Neural cell (in vitro differentiated cells): ENCODE measurements around the gene GNB3. TPM values are rescaled to one million over a fixed set of nuclear protein-coding genes. Genes with fewer than 3 reads are reported as not detected.
A peak's percentile ranks its signal among the peaks of the same experiment; 100 is the strongest.

ENCODE experiments used
- H2AFZ ChIP-seq: fragments of 200-600, 300-800 bp; sonication (generic), shearing (Covaris generic); 2 replicates; pipeline ENCODE4 v1.6.0; 2014; ENCODE audit warnings: low read depth, mild to moderate bottlenecking, antibody characterized with exemption, low read length, moderate library complexity
- H3F3A ChIP-seq: fragments of 200-600 bp; shearing (Covaris generic); 2 replicates; pipeline ENCODE4 v1.6.1; 2016; ENCODE audit warnings: mild to moderate bottlenecking, moderate library complexity, mixed read lengths, antibody characterized with exemption, low read length; ENCODE audit not compliant: insufficient read depth, poor library complexity, severe bottlenecking
- H3K27ac ChIP-seq: fragments of 200-600, 300-800 bp; sonication (generic), shearing (Covaris generic); 2 replicates; pipeline ENCODE4 v1.5.1; 2014; ENCODE audit warnings: mild to moderate bottlenecking, low read length, moderate library complexity
- H3K27me3 ChIP-seq: fragments of 300-800, 200-600 bp; sonication (generic), shearing (Covaris generic); 2 replicates; pipeline ENCODE4 v1.6.0; 2014; ENCODE audit warnings: mild to moderate bottlenecking, low read depth, low read length, moderate library complexity; ENCODE audit not compliant: insufficient read depth
- H3K36me3 ChIP-seq: fragments of 300-800, 200-600 bp; sonication (generic), shearing (Covaris generic); 2 replicates; pipeline ENCODE4 v1.5.1; 2014; ENCODE audit warnings: mild to moderate bottlenecking, antibody characterized with exemption, low read length, moderate library complexity; ENCODE audit not compliant: insufficient read depth
- H3K4me2 ChIP-seq: fragments of 300-800, 200-600 bp; sonication (generic), shearing (Covaris generic); 2 replicates; pipeline ENCODE4 v1.6.0; 2014; ENCODE audit warnings: mild to moderate bottlenecking, low read length
- H3K4me3 ChIP-seq: fragments of 300-800, 200-600 bp; sonication (generic), shearing (Covaris generic); 2 replicates; pipeline ENCODE4 v1.5.1; 2014; ENCODE audit warnings: mild to moderate bottlenecking, low read length, moderate library complexity
- H3K79me2 ChIP-seq: fragments of 200-600 bp; shearing (Covaris generic); replicated peaks from 2 replicates; pipeline ENCODE4 v1.6.0; 2014; ENCODE audit warnings: mild to moderate bottlenecking, low read length, moderate library complexity; ENCODE audit not compliant: insufficient read depth
- H3K9ac ChIP-seq: fragments of 300-800, 200-600 bp; sonication (generic), shearing (Covaris generic); 2 replicates; pipeline ENCODE4 v1.6.1; 2016; ENCODE audit warnings: mild to moderate bottlenecking, low read length, mixed read lengths
- H3K9me2 ChIP-seq: fragments of 200-600 bp; shearing (Covaris generic); 2 replicates; pipeline ENCODE4 v1.6.1; 2016; ENCODE audit warnings: mild to moderate bottlenecking, low read length, mixed read lengths; ENCODE audit not compliant: insufficient read depth
- H3K9me3 ChIP-seq: fragments of 200-600, 300-800 bp; sonication (generic), shearing (Covaris generic); 2 replicates; pipeline ENCODE4 v1.6.1; 2016; ENCODE audit warnings: mild to moderate bottlenecking, mixed run types, low read length, moderate library complexity, mixed read lengths
- H4K20me1 ChIP-seq: fragments of 200-600 bp; shearing (Covaris generic); 2 replicates; pipeline ENCODE4 v1.6.1; 2016; ENCODE audit warnings: mild to moderate bottlenecking, mixed run types; ENCODE audit not compliant: insufficient read depth
- EP300 ChIP-seq: fragments of 450-650 bp; conservative IDR thresholded peaks from 2 replicates; pipeline ENCODE4 v1.6.1; 2014; ENCODE audit warnings: antibody characterized with exemption, mild to moderate bottlenecking, moderate library complexity; ENCODE audit not compliant: poor library complexity, severe bottlenecking
- EZH2 ChIP-seq: fragments of 200-600, 300-800 bp; shearing (Covaris generic), sonication (generic); IDR thresholded peaks from 2 replicates; pipeline ENCODE4 v1.6.1; 2014; ENCODE audit warnings: antibody characterized with exemption, low read length, borderline replicate concordance, mild to moderate bottlenecking; ENCODE audit not compliant: insufficient read depth, poor library complexity, severe bottlenecking
- MXI1 ChIP-seq: fragments of 450-650 bp; conservative IDR thresholded peaks from 2 replicates; pipeline ENCODE4 v1.6.1; 2014; ENCODE audit warnings: antibody characterized with exemption, mild to moderate bottlenecking; ENCODE audit not compliant: poor library complexity, severe bottlenecking
- POLR2AphosphoS5 ChIP-seq: IDR thresholded peaks from 2 replicates; pipeline ENCODE4 v1.6.1; 2012
- RAD21 ChIP-seq: fragments of 450-650 bp; conservative IDR thresholded peaks from 2 replicates; pipeline ENCODE4 v1.6.1; 2014; ENCODE audit warnings: antibody characterized with exemption, mild to moderate bottlenecking, moderate library complexity
- SMC3 ChIP-seq: fragments of 450-650 bp; conservative IDR thresholded peaks from 2 replicates; pipeline ENCODE4 v1.6.1; 2014; ENCODE audit warnings: antibody characterized with exemption, mild to moderate bottlenecking, moderate library complexity; ENCODE audit not compliant: poor library complexity
- TAF1 ChIP-seq: IDR thresholded peaks from 2 replicates; pipeline ENCODE4 v1.6.1; 2012; ENCODE audit warnings: low read depth
- polyA plus RNA-seq: library from polyadenylated mRNA; depleted of rRNA; stranded (reverse); fragments of >200 nt; gene quantifications from 2 replicates; pipeline ENCODE4 v1.2.3, GENCODE V29; 2014
- TF ChIP-seq, protein P1 (sequence below): fragments of 450-650 bp; IDR thresholded peaks from 2 replicates; pipeline ENCODE4 v1.5.1; 2014; ENCODE audit warnings: antibody characterized with exemption, mild to moderate bottlenecking, moderate library complexity; ENCODE audit not compliant: poor library complexity, severe bottlenecking
- TF ChIP-seq, protein P2 (sequence below): IDR thresholded peaks from 2 replicates; pipeline ENCODE4 v1.6.1; 2012; ENCODE audit warnings: borderline replicate concordance

The GNB3 gene
- polyA plus RNA-seq, 1 donor from 2014 or later, result 18.8 TPM

DNA sequence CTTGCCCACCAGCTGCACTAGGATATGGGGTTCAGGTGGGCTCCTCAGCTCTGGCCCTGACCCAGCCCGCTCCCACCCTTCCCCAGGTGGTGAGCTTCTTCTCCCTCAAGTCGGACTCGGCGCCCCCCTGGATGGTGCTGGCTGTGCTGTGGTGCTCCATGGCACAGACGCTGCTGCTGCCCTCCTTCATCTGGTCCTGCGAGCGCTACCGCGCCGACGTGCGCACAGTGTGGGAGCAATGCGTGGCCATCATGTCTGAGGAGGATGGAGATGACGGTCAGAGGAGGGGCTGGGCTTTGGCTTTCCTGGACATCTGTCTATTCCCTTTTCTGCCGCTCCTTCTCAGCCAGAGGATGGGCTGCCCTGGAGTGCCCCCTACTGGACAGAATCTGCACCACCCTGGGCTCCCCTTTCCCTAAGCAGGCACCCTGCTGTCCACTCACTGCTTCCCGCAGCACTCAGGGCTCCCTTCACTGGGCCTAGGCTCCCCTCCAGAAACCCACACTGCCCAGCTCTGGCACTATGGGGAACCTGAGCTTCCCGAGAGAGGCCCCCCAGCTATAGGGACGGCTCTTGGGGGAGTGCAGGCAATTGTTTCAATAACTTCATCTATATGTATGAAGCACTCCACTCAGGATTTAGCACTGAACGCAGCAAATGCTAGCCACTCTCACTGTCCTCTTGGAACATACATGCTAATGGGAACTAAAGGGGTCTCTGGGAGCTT is 15.2 kb upstream of the GNB3 start:
- Histone ChIP-seq H3K27me3 (no peaks in the 10 kb centered on the region), H3K4me2 (peak overlapping the region; percentile 25), H2AFZ (no peak overlapping the region), H3K36me3 (no peaks in the 10 kb centered on the region), H3K9me2 (no peaks in the 10 kb centered on the region), H3F3A (peaks cover 10% of the 10 kb centered on the region), H3K9me3 (no peaks in the 10 kb centered on the region), H4K20me1 (no peaks in the 10 kb centered on the region), H3K4me3 (peak overlapping the region; percentile 70), H3K27ac (peak overlapping the region; percentile 44), H3K79me2 (peaks cover 33% of the 10 kb centered on the region), H3K9ac (peak overlapping the region; percentile 52)
- TF ChIP-seq, protein P1, sequence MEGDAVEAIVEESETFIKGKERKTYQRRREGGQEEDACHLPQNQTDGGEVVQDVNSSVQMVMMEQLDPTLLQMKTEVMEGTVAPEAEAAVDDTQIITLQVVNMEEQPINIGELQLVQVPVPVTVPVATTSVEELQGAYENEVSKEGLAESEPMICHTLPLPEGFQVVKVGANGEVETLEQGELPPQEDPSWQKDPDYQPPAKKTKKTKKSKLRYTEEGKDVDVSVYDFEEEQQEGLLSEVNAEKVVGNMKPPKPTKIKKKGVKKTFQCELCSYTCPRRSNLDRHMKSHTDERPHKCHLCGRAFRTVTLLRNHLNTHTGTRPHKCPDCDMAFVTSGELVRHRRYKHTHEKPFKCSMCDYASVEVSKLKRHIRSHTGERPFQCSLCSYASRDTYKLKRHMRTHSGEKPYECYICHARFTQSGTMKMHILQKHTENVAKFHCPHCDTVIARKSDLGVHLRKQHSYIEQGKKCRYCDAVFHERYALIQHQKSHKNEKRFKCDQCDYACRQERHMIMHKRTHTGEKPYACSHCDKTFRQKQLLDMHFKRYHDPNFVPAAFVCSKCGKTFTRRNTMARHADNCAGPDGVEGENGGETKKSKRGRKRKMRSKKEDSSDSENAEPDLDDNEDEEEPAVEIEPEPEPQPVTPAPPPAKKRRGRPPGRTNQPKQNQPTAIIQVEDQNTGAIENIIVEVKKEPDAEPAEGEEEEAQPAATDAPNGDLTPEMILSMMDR, result peak; percentile 95
- no peak for TF ChIP-seq EP300
- peak; percentile 32 for TF ChIP-seq MXI1
- no peak for TF ChIP-seq TAF1
- TF ChIP-seq SMC3, result peak; percentile 89
- TF ChIP-seq RAD21, result peak; percentile 93

DNA sequence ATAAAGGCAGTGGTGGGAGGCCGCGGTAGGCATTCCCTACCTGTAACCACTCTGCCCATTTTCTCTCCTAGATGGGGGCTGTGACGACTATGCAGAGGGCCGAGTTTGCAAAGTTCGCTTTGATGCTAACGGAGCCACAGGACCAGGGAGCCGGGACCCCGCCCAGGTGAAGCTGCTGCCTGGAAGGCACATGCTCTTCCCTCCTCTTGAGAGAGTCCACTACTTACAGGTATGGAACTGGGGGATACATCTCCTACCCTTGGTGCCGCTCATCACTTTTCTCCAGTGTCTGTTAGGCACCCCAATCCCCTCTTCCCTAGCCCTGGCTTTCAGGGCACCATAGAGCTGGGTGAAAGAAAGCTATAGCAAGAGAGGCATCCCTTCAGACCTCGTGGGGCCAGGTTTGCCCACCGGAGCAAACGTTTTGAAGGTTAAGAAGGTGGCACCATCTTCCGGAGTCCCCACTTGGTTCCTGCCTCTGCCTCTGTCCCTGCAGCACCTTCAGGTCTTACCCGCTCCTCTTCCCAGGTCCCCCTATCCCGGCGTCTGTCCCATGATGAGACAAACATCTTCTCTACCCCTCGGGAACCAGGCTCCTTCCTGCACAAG is 14.5 kb upstream of the GNB3 start:
- peak overlapping the region; percentile 70 for H3K4me3 ChIP-seq
- no peaks in the 10 kb centered on the region for H3K9me2 ChIP-seq
- H3F3A ChIP-seq, result peaks cover 10% of the 10 kb centered on the region
- no peaks in the 10 kb centered on the region for H4K20me1 ChIP-seq
- TF ChIP-seq, protein P2, sequence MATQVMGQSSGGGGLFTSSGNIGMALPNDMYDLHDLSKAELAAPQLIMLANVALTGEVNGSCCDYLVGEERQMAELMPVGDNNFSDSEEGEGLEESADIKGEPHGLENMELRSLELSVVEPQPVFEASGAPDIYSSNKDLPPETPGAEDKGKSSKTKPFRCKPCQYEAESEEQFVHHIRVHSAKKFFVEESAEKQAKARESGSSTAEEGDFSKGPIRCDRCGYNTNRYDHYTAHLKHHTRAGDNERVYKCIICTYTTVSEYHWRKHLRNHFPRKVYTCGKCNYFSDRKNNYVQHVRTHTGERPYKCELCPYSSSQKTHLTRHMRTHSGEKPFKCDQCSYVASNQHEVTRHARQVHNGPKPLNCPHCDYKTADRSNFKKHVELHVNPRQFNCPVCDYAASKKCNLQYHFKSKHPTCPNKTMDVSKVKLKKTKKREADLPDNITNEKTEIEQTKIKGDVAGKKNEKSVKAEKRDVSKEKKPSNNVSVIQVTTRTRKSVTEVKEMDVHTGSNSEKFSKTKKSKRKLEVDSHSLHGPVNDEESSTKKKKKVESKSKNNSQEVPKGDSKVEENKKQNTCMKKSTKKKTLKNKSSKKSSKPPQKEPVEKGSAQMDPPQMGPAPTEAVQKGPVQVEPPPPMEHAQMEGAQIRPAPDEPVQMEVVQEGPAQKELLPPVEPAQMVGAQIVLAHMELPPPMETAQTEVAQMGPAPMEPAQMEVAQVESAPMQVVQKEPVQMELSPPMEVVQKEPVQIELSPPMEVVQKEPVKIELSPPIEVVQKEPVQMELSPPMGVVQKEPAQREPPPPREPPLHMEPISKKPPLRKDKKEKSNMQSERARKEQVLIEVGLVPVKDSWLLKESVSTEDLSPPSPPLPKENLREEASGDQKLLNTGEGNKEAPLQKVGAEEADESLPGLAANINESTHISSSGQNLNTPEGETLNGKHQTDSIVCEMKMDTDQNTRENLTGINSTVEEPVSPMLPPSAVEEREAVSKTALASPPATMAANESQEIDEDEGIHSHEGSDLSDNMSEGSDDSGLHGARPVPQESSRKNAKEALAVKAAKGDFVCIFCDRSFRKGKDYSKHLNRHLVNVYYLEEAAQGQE, result no peak
- TF ChIP-seq EZH2 (no peak), RAD21 (no peak), SMC3 (no peak), MXI1 (no peak), EP300 (no peak), TAF1 (no peak), POLR2AphosphoS5 (no peak)
- TF ChIP-seq, protein P1, result no peak
- no peaks in the 10 kb centered on the region for H3K36me3 ChIP-seq
- peak overlapping the region; percentile 87 for H3K27ac ChIP-seq
- no peak overlapping the region for H2AFZ ChIP-seq
- H3K79me2 ChIP-seq, result peaks cover 30% of the 10 kb centered on the region
- H3K27me3 ChIP-seq, result no peaks in the 10 kb centered on the region
- H3K9me3 ChIP-seq, result no peaks in the 10 kb centered on the region
- no peak overlapping the region for H3K4me2 ChIP-seq
- peak overlapping the region; percentile 95 for H3K9ac ChIP-seq
